A549 (cell line): Measurements from ENCODE around the gene TESK2.

Source experiments
- CTCF ChIP-seq: fragments of >200 bp; sonication (Bioruptor Twin); formaldehyde crosslinking; IDR thresholded peaks from 3 replicates; pipeline ENCODE4 v1.5.1; 2016
- PHF8 ChIP-seq: fragments of 200-600 bp; sonication (generic); IDR thresholded peaks from 2 replicates; pipeline ENCODE4 v1.6.1; 2016; ENCODE audit warnings: low read depth, mild to moderate bottlenecking, antibody characterized with exemption, moderate library complexity, borderline replicate concordance
- SREBF2 ChIP-seq: fragments of 450-650 bp; IDR thresholded peaks from 2 replicates; pipeline ENCODE4 v1.6.1; 2014; ENCODE audit warnings: mild to moderate bottlenecking, moderate library complexity

- TF ChIP-seq CTCF (no peak), SREBF2 (no peak), PHF8 (no peak)
Measured at GRCh38 chr1:45405636-45406035, 85.3 kb downstream of the TESK2 start.
